ENCODE measurements around the gene DDTL. TPM values are rescaled to one million over a fixed set of nuclear protein-coding genes. Genes with fewer than 3 reads are reported as not detected.
A peak's percentile ranks its signal among the peaks of the same experiment; 100 is the strongest.
"Not testable (repeated sequence)": the region's sequence is repeated elsewhere in the genome, so short reads cannot be mapped to it uniquely, and the experiment has no call there.

The DDTL gene
- total RNA-seq, 4 donors from 2014 or later: 2.7 to 3.1 TPM; not detected in 2

DNA sequence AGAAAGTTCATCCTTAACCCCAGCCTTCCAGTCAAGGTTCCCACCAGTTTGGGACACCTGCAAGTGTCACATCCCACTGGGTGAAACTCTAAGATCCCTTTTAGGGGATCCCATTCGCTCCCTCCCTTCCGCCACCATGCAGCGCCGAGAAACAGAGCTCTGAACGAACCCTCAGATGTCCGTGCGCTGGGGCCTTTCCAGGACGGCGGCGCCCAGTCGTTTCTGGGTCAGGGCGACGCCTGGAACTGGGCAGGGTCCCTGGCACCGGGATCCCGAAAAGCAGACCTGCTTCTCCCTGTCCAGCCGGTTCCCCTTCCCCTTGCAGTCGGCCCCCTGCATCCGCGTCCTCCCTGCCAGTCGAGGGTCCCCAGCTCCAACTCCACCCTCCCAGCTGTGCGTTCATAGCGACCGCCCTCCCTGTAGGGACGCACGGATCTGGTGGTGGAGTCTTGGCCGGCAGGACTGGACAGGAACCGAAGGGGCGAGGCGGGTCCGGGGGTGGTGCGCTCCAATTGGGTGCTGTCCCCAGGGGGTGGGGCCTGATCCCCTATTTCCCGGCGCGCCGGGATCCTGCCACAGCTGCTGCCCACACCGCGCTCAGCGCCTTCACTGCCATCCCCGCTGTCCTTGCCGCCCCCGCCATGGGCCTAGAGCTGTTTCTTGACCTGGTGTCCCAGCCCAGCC is 13.0 kb downstream of the DDTL start, which contains the start of gene GSTT2:
TSS of gene GSTT2 (plus strand) at position 578 of the 684 bp plus-strand sequence.
- intact Hi-C loops (cut with DNase I; ENCODE audit: low total_unique reads); H3K4me3 ChIP-seq (ENCODE audit: low read depth, poor library complexity, severe bottlenecking); DNase-seq (ENCODE audit: low spot score in 2 of 2): not testable (repeated sequence)
- no CpG with 5 or more reads among the region's 41 CpGs for WGBS, 2 donors

DNA sequence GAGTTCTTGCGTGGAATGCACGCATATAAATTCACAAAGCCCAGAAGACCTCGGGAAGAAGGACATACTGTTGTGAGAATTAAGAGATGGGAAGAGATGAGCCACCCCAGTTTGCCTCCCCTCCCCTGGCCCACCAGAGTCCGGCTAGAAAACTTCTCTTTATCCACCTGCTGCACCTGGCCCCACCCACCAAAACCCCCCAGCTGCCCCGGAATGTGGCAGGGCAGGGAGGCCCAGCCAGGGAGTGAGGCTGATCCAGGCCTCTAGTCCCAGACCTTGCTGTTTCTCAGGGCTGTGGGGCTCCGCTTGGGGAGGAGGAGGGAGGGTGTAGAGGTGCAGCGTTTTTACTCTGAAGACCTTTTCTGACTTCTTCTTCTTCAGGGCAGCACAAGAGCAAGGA is 13.9 kb downstream of the DDTL start:
- intact Hi-C loops (cut with DNase I; ENCODE audit: low total_unique reads); H3K4me3 ChIP-seq (ENCODE audit: low read depth, poor library complexity, severe bottlenecking): not testable (repeated sequence)
- DNase-seq (ENCODE audit: low spot score in 2 of 2): peak in 1 of 2 donors; percentile 68
- 18% methylated on average over 4 of the region's 7 CpGs; no CpG with 5 or more reads in 1 of the 2 donors for WGBS, 2 donors

DNA sequence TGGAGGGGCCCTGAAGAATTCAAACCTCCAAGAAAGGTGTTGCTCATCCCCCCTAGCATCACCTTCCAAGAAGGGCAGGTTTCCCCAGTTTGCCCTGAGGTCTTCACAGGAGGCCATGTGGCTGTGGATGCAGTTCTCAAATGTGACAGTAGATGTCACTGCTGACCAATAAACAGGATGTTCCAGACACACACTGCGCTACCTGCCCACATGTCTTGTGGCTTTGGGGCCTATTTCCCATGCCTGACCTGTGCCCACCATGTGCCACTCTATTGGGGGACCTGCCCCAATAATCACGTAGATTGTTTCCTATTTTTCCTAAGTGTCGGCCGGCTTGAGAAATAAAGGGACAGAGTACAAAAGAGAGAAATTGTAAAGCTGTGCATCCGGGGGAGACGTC is 17.7 kb downstream of the DDTL start:
- WGBS, 2 donors: 43 to 50% methylated on average over 5 of the region's 6 CpGs
- TF ChIP-seq, protein P1, sequence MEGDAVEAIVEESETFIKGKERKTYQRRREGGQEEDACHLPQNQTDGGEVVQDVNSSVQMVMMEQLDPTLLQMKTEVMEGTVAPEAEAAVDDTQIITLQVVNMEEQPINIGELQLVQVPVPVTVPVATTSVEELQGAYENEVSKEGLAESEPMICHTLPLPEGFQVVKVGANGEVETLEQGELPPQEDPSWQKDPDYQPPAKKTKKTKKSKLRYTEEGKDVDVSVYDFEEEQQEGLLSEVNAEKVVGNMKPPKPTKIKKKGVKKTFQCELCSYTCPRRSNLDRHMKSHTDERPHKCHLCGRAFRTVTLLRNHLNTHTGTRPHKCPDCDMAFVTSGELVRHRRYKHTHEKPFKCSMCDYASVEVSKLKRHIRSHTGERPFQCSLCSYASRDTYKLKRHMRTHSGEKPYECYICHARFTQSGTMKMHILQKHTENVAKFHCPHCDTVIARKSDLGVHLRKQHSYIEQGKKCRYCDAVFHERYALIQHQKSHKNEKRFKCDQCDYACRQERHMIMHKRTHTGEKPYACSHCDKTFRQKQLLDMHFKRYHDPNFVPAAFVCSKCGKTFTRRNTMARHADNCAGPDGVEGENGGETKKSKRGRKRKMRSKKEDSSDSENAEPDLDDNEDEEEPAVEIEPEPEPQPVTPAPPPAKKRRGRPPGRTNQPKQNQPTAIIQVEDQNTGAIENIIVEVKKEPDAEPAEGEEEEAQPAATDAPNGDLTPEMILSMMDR (IDR thresholded peaks at IDR 0.05): no peak
- no peak for TF ChIP-seq POLR2A (IDR thresholded peaks at IDR 0.05)
- no peak overlapping the region for H3K4me3 ChIP-seq (ENCODE audit: low read depth, poor library complexity, severe bottlenecking)
- intact Hi-C loops (cut with DNase I; ENCODE audit: low total_unique reads): no loop called here
- DNase-seq (ENCODE audit: low spot score in 2 of 2): no peak

DNA sequence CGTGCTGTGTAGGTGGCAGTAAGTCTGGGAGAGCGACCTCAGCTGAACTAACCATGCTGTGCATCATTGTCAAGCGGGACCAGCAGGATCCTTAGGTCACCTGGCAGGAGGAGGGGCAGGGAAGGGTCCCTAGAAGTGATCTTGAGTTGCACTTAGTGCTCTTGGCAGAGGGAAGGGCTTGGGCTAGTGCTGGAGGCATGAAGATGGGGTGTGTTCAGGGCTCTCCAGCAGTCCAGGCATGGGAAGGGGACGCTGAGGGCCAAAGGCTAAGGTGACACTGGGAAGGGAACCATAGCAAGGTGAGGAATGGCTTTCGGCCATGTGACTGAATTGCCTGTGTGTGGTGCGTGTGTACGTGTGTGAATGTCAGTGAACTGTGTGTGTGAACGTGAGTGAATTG is 19.4 kb downstream of the DDTL start:
- 85 to 88% methylated on average over 8 of the region's 8 CpGs for WGBS, 2 donors
- DNase-seq (ENCODE audit: low spot score in 2 of 2); H3K4me3 ChIP-seq (ENCODE audit: low read depth, poor library complexity, severe bottlenecking); intact Hi-C loops (cut with DNase I; ENCODE audit: low total_unique reads): not testable (repeated sequence)

DNA sequence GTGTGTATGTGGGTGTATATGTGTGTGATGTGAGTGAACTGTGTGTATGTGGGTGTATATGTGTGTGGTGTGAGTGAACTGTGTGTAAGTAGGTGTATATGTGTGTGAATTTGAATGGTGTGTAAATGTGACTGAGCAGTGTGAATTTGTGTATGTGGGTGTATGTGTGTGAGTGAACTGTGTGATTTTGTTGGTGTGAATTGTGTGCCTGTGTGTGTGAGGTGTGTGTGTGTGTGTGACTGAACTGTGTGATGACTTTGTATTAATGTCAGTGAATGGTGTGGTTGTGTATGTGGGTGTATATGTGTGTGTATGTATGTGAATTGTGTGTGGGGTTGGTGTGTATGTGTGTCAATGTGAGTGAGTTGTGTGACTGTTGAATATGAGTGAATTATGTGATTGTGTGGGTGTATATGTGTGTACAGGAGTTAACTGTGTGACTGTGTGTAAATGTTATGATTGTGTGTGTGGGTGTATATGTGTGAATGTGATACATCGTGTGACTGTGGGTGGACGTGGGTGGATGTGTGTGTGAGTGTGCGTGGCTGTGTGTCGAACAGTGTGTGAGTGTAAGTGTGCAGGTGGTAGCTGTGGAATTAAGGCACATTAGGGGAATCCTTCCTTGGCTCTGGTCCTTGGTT is 20.0 kb downstream of the DDTL start:
- DNase-seq (ENCODE audit: low spot score in 2 of 2); intact Hi-C loops (cut with DNase I; ENCODE audit: low total_unique reads): not testable (repeated sequence)
- 56 to 79% methylated on average over 4 of the region's 4 CpGs for WGBS, 2 donors

DNA sequence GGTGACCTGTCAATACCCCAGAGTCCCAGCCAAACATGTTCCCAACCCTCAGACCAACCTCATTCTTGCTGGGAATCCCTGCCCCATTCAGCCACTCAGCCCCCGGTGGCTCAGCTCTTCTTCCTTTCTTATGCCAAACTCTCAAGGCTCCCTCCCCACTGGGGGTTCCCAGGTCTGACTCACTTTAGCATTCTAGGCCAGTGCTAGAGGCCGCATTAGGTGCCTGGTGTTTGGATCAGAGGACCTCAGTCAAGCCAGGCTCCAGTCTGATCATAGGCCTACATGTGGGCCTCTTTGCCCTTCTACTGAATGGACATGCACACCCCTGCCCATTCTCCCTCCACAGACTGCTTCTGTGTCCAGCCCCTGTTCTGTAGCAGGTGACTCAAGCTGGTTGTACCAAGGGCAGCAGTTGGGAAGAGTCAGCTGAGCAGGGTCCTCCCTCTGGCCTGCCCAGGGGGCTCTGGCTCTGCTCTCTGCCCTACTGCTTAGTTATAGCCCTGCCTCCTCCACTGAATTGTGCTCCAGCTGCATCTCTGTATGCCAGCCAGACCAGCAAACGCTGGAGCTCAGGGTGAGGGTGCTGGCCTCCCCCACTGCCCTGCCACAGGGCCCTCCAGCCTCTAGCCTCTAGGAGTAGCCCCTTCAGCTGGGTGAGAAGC is 23.0 kb downstream of the DDTL start:
- WGBS, 2 donors: 59 to 64% methylated on average over 2 of the region's 3 CpGs
- intact Hi-C loops (cut with DNase I; ENCODE audit: low total_unique reads); DNase-seq (ENCODE audit: low spot score in 2 of 2); H3K4me3 ChIP-seq (ENCODE audit: low read depth, poor library complexity, severe bottlenecking): not testable (repeated sequence)

More for the DNA sequence above, 20.0 kb downstream of the DDTL start:
- not testable (repeated sequence) for H3K4me3 ChIP-seq (ENCODE audit: low read depth, poor library complexity, severe bottlenecking)

DNA sequence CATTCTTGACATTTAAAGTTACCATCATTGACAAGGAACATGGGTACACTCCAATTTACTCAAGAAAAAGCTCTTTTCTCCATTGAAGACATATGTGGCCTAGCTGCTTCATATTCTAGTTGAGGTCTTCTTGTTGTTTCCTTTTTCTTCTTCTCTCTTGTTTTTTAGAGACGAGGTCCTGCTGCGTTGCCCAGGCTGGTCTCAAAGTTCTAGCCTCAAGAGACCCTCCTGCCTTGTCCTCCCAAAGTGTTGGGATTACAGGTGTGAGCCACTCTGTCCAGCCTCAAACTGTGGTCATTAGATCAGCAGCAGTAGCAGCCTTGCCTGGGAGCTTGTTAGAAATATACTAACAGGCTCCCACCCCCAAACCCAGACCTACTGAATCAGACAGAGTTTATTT is 26.4 kb downstream of the DDTL start:
- 55 to 85% methylated on average over 2 of the region's 2 CpGs for WGBS, 2 donors

DNA sequence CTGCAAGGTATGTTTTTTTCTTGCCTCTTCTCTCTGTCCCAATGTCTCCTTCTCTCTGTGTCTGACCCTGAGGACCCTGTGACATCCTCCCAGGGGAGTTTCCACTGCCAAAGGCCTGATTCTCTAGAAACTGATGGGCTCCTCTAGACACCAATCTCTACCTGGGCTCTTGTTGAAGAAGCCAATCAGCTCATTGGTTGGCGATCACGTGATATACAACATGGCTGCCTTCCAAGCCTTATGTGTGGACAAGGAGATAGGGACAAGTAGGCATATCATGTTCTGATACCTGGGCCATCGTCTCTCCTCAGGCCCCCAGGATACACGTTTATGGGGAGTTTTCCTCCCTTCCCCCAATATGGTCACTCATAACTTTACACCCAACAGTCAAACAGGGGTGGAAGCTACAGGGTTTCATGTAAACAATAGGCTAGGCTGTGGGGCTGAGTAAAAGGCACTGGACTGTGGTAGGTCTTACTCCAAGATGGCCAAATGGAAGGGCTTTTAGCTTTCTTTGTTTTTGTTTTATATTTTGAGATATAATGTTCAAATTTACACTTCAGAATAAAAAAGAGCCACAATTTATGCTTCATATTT is 27.0 kb downstream of the DDTL start:
- WGBS, 2 donors: 67 to 76% methylated on average over 4 of the region's 4 CpGs
- H3K4me3 ChIP-seq (ENCODE audit: low read depth, poor library complexity, severe bottlenecking); intact Hi-C loops (cut with DNase I; ENCODE audit: low total_unique reads); DNase-seq (ENCODE audit: low spot score in 2 of 2): not testable (repeated sequence)

More for the DNA sequence above, 26.4 kb downstream of the DDTL start:
- H3K4me3 ChIP-seq (ENCODE audit: low read depth, poor library complexity, severe bottlenecking); DNase-seq (ENCODE audit: low spot score in 2 of 2); intact Hi-C loops (cut with DNase I; ENCODE audit: low total_unique reads): not testable (repeated sequence)

DNA sequence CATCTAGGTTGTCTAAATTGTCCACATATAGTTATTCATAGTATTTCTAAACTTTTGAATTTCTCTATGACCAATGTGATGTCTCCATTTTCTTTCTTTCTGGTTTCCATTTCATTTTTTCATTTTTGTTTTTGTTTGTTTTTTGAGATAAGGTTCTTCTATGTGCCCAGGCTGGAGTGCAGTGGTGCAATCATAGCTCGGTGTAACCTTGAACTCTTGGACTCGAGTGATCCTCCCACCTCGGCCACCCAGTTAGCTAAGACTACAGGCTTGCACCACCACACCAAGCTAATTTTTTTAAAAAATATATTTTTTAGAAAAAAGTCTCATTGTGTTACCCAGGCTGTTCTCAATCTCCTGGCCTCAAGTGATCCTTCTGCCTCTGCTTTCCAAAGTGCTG is 30.4 kb downstream of the DDTL start:
- no peak for DNase-seq (ENCODE audit: low spot score in 2 of 2)
- TF ChIP-seq, protein P1 (IDR thresholded peaks at IDR 0.05): no peak
- no peak for TF ChIP-seq POLR2A (IDR thresholded peaks at IDR 0.05)
- H3K4me3 ChIP-seq (ENCODE audit: low read depth, poor library complexity, severe bottlenecking): no peak overlapping the region
- WGBS, 2 donors: 94 to 99% methylated on average over 3 of the region's 3 CpGs
- intact Hi-C loops (cut with DNase I; ENCODE audit: low total_unique reads): no loop called here

DNA sequence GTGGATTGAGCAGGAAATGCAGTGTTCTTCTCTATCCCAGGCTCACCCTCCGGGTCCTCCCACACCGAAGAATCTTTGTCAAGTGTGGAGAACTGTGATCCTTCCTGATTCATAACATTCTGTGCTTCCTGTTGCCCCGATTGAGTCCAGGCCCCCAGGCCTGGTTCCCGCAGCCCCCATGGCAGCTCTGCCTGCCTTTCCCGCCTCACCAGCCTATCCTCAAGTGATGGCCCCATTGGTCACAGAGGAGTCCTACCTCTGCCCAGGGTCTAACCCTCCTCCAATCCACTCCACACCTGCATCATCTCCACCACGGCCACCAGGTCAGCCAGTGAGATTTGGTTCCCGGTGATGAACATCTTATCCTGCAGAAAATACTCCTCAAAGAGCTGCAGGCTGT is 33.1 kb downstream of the DDTL start:
- DNase-seq (ENCODE audit: low spot score in 2 of 2); H3K4me3 ChIP-seq (ENCODE audit: low read depth, poor library complexity, severe bottlenecking); intact Hi-C loops (cut with DNase I; ENCODE audit: low total_unique reads): not testable (repeated sequence)
- WGBS, 2 donors: 74 to 79% methylated on average over 7 of the region's 7 CpGs
